Endothelial cell of umbilical vein (primary cell): ENCODE results near the gene UBE2F.

ENCODE experiments used
- FOS ChIP-seq: IDR thresholded peaks from 2 replicates; pipeline ENCODE4 v1.6.1; 2011; ENCODE audit warnings: mild to moderate bottlenecking, low read length, moderate library complexity, borderline replicate concordance; ENCODE audit not compliant: insufficient read depth
- MYC ChIP-seq: IDR thresholded peaks from one replicate; pipeline ENCODE4 v1.6.1; 2011; ENCODE audit warnings: mild to moderate bottlenecking, low read depth, low read length
- POLR2AphosphoS5 ChIP-seq: IDR thresholded peaks from 2 replicates; pipeline ENCODE4 v1.6.1; 2012; ENCODE audit warnings: low read depth, mild to moderate bottlenecking, control low read depth, low read length, moderate library complexity; ENCODE audit not compliant: insufficient read depth

DNA sequence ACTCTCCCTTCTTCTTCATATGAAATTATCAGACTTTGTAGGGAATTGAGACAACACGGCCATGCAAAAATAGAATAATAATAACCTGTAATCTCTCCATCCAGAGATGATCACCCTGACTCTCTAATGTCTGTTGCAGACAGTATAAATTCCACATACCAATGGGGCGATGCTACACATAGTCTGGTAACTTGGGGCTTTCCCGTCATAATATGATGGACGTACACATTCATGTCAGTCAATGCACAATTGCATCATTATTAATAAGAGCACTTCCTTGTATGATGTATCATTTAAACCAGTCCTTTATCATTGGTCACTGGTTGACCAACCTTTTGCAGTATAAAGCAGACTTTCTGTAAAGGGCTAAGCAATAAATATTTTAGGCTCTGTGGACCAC, 54.5 kb downstream of the UBE2F start:
- TF ChIP-seq POLR2AphosphoS5 (no peak), FOS (no peak), MYC (no peak)
